ENCODE data around the gene PPIP5K2.

DNA sequence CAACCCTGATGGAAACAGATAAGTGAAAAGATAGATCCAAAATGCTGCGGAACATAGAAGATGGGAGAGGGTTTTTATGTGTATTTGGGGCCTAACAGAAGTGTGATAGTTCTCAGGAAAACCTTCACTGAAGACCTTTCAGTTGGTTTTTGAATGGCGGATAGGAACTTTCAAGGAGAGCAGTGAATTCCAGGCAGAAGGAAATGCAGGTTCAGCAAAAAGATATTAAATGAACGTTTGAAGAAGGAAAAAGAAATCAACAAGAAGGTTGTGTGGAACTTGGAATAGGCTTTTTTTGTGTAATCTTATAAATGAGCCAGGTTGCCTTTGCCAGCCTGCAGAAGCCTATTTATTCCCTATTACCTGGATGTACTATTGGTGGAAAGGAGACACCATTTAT is 2.1 kb downstream of the PPIP5K2 start:
- TF ChIP-seq POLR2A (IDR thresholded peaks at IDR 0.05), result no peak
- TF ChIP-seq, protein P1, sequence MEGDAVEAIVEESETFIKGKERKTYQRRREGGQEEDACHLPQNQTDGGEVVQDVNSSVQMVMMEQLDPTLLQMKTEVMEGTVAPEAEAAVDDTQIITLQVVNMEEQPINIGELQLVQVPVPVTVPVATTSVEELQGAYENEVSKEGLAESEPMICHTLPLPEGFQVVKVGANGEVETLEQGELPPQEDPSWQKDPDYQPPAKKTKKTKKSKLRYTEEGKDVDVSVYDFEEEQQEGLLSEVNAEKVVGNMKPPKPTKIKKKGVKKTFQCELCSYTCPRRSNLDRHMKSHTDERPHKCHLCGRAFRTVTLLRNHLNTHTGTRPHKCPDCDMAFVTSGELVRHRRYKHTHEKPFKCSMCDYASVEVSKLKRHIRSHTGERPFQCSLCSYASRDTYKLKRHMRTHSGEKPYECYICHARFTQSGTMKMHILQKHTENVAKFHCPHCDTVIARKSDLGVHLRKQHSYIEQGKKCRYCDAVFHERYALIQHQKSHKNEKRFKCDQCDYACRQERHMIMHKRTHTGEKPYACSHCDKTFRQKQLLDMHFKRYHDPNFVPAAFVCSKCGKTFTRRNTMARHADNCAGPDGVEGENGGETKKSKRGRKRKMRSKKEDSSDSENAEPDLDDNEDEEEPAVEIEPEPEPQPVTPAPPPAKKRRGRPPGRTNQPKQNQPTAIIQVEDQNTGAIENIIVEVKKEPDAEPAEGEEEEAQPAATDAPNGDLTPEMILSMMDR (IDR thresholded peaks at IDR 0.05), result no peak

Data from thyroid gland (tissue), 4 donors.